ENCODE measurements around the gene B3GNT9.

DNA sequence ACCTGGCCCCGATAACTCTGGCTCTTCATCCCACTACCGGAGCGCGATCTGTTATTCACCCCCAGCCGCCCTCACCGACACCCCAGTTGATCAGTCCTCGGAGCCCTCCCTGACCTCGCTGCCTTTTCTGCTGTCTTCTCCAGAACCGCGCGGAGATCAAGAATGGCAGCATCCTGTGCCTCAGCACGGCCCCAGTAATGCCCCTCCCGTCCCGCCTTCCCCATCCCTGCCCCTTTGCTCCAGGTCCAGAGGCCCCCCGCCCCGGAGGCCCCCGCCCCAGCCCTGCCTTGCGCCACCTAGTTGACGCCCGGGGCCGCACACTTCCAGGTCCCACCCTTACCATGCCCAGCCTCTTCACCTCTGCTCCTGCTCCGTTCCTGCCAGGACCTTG, 49.0 kb upstream of the B3GNT9 start:
- TF ChIP-seq POLR2A (IDR thresholded peaks at IDR 0.05): no peak
- TF ChIP-seq CTCF (IDR thresholded peaks at IDR 0.05): peak in 2 of 6 experiments; percentile 2 to 5
